Ectodermal cell (in vitro differentiated cells): Measurements from ENCODE around the gene TTC32.
"Not testable (repeated sequence)": the region's sequence is repeated elsewhere in the genome, so short reads cannot be mapped to it uniquely, and the experiment has no call there.

Experiments used
- H3K27ac ChIP-seq: 2 replicates; pipeline ENCODE4 v1.7.0; 2013; ENCODE audit warnings: mild to moderate bottlenecking, low read depth, low read length; ENCODE audit not compliant: insufficient read depth, poor library complexity, severe bottlenecking
- H3K27me3 ChIP-seq: 2 replicates; pipeline ENCODE4 v1.7.0; 2013; ENCODE audit warnings: mild to moderate bottlenecking, low read length; ENCODE audit not compliant: insufficient read depth, control insufficient read depth, poor library complexity, severe bottlenecking
- H3K36me3 ChIP-seq: one replicate; pipeline ENCODE4 v1.7.0; 2013; ENCODE audit warnings: low read length; ENCODE audit not compliant: control insufficient read depth, insufficient read depth
- H3K4me1 ChIP-seq: one replicate; pipeline ENCODE4 v1.7.0; 2013; ENCODE audit warnings: low read length; ENCODE audit not compliant: control insufficient read depth, insufficient read depth
- H3K4me3 ChIP-seq: 2 replicates; pipeline ENCODE4 v1.7.0; 2013; ENCODE audit warnings: low read depth, low read length, control low read depth; ENCODE audit not compliant: insufficient read depth
- H3K9me3 ChIP-seq: 2 replicates; pipeline ENCODE4 v1.7.0; 2013; ENCODE audit warnings: mild to moderate bottlenecking, low read length, moderate library complexity; ENCODE audit not compliant: control insufficient read depth
- WGBS, 2 experiments: methylation state at CpG; one replicate each; pipeline ENCODE4 v1.1.7; 2013; ENCODE audit warnings: missing lambda C conversion rate in 2 of 2; 5-methylcytosine and 5-hydroxymethylcytosine counted together

Gene TTC32

DNA sequence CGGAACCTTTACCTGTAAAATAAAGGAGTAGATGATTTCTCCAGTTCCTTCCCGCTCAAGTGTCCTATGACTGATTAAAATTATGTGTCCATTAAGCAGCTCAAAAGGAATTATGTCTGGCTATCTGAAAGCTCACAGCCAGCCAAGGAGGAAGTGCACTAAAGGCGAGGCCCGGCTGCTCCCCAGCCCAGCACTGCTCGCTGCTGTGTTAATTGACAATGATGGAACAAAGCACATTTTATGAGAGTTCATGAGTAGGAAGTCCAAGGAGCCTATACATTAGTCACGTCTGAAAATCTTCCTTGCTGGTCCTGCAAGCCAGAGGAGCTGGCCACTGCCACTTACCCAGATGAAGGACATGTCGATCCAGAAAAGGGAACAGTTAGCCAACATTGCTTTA lies 14.3 kb downstream of the TTC32 start:
- Histone ChIP-seq H3K9me3 (no peaks in the 10 kb centered on the region), H3K27me3 (no peaks in the 10 kb centered on the region), H3K4me1 (peaks cover 3% of the 10 kb centered on the region), H3K4me3 (no peak overlapping the region), H3K36me3 (no peaks in the 10 kb centered on the region), H3K27ac (no peak overlapping the region)
- 95% methylated on average over 7 of the region's 7 CpGs for WGBS, 2 experiments

DNA sequence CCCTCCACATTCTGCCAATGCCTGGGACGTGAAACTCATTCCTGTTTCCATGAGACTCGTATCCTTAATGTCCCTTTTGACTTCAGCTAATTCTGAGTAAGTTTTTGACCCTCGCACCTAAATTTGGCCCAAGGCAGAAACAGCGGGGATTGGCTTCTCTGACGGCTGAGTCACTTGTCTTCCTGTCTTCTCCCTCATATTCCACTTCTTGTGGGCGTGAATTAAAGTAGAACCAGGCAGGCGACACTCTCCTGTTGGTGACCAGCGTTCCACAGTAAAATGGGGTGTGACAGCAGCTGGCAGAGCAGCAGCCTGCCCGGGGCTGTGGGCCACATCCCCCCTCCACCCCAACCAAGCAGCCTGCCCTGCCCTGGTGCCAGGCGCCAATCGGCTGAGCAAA lies 15.5 kb downstream of the TTC32 start:
- Histone ChIP-seq H3K36me3 (no peaks in the 10 kb centered on the region), H3K27ac (no peak overlapping the region), H3K27me3 (no peaks in the 10 kb centered on the region), H3K4me1 (peaks cover 3% of the 10 kb centered on the region), H3K9me3 (no peaks in the 10 kb centered on the region), H3K4me3 (no peak overlapping the region)
- 83 to 89% methylated on average over 11 of the region's 11 CpGs for WGBS, 2 experiments

DNA sequence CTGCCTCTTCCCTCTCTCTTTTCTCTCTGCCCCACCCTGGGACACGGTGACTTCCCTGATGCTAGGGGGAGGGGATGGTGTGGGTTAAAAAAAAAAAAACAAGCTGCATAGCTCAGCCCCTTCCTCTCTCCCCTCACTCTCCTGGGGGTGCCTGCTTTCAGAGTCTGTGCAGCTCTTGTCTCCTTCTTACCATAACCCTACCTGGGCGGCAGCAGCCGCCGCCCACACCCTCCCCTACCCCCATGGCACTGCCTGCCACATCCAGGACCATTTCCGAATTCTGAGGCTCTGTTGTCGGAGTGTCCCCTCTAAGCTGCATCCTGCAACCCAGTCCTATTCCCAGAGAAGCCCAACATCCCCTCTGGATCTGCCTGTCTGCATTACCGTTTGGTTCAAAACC lies 16.0 kb downstream of the TTC32 start:
- 78 to 80% methylated on average over 6 of the region's 7 CpGs for WGBS, 2 experiments
- peaks cover 3% of the 10 kb centered on the region for H3K4me1 ChIP-seq
- no peak overlapping the region for H3K27ac ChIP-seq
- H3K36me3 ChIP-seq, result no peaks in the 10 kb centered on the region
- H3K27me3 ChIP-seq, result no peaks in the 10 kb centered on the region
- no peak overlapping the region for H3K4me3 ChIP-seq
- no peaks in the 10 kb centered on the region for H3K9me3 ChIP-seq

DNA sequence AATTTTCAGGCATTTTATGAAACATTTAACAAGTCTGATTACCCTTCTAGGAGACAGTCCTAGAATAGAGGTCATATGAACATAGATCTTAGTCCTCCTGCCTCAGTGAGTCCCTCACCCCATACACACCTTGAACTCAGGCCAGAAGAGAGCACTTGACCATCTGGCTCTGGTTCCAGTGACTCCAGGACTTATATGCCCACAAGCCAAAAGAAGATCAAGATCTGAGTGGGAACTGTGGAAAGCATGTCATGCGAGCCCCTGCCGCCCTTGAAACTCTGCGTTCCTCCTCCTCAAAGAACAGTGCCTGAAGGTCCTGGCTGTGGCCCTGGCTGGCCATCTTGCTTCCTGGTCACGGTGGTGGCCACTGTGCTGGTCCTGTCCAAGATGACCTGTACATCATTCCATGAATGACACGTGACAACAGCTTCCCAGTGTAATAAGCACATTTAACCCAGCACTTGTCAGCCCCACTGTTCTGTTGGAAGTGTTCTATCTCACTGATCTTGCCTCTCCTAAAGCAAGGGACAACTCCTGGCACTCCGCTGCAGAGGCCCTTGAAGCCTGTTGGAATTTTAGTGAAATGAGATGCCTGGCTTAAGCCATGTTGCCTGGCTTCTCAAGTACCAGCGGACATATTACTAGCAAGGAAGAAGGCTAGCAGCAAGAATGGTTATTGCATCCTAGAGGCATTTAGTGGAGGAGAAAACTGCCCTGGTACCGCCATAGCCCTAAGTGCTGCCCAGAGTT lies 17.6 kb downstream of the TTC32 start:
- no peaks in the 10 kb centered on the region for H3K9me3 ChIP-seq
- H3K4me3 ChIP-seq, result no peak overlapping the region
- H3K4me1 ChIP-seq, result peaks cover 3% of the 10 kb centered on the region
- no peaks in the 10 kb centered on the region for H3K36me3 ChIP-seq
- H3K27ac ChIP-seq, result no peak overlapping the region
- 92 to 96% methylated on average over 8 of the region's 8 CpGs for WGBS, 2 experiments
- no peaks in the 10 kb centered on the region for H3K27me3 ChIP-seq

DNA sequence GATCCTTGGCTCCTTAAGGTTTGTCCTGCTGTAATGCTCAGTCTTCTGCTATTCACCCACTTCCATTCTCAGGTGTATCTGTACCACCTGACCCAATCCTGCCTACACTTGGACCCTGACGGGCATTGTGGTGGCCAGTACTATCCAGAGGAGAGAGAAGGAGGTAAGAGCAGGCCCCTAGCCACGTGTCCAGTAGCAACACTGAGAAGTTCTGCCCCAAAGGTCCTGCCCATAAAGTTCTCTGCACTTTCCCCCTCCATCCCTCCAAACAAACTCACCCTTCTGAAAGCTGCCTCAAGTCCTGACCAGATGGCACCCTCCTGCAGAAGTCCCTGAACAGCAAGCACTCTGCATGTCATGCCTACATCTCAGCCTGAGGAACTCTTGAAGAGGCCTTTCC lies 18.3 kb downstream of the TTC32 start:
- H3K27ac ChIP-seq, result no peak overlapping the region
- H3K4me3 ChIP-seq, result no peak overlapping the region
- WGBS, 2 experiments, result 60% methylated on average over 2 of the region's 2 CpGs
- no peaks in the 10 kb centered on the region for H3K36me3 ChIP-seq
- no peaks in the 10 kb centered on the region for H3K9me3 ChIP-seq
- peaks cover 3% of the 10 kb centered on the region for H3K4me1 ChIP-seq
- no peaks in the 10 kb centered on the region for H3K27me3 ChIP-seq

DNA sequence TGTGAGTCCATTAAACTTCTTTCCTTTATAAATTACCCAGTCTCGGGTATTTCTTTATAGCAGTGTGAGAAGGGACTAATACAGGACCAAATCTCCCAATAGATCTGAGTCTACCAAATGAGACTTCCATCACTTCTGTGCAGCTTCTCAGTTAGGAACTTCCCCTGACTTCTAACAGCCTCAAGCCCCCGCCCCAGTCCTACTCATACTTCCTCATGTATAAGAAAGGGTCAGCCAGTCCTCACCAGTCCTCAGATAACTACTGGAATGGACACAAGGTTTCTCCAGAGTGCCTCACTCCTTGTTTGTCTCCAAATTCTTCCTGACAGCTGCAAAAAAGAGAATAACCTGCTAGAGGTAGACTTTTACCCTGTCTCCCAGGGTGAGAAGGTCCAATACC lies 19.5 kb downstream of the TTC32 start:
- no peaks in the 10 kb centered on the region for H3K27me3 ChIP-seq
- no peaks in the 10 kb centered on the region for H3K9me3 ChIP-seq
- no peak overlapping the region for H3K27ac ChIP-seq
- 87 to 89% methylated on average over 2 of the region's 2 CpGs for whole genome bisulfite sequencing, 2 experiments
- H3K4me3 ChIP-seq, result no peak overlapping the region
- peaks cover 3% of the 10 kb centered on the region for H3K4me1 ChIP-seq
- no peaks in the 10 kb centered on the region for H3K36me3 ChIP-seq

DNA sequence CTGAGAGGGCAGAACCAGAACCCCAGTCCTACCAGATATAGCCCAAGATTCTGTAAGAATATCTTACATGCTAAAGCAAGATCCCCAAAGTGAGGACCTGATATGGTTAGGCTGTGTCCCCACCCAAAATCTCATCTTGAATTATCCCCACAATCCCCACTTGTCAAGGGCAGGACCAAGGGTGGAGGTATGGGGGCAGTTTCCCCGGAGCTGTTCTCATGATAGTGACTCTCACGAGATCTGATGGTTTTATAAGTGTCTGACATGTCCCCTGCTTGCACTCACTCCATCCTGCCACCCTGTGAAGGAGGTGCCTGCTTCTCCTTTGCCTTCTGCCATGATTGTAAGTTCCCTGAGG lies 19.9 kb downstream of the TTC32 start:
- 74 to 76% methylated on average over 2 of the region's 2 CpGs for WGBS, 2 experiments
- peaks cover 3% of the 10 kb centered on the region for H3K4me1 ChIP-seq
- no peak overlapping the region for H3K27ac ChIP-seq
- no peaks in the 10 kb centered on the region for H3K9me3 ChIP-seq
- H3K4me3 ChIP-seq, result no peak overlapping the region
- H3K36me3 ChIP-seq, result no peaks in the 10 kb centered on the region
- no peaks in the 10 kb centered on the region for H3K27me3 ChIP-seq

DNA sequence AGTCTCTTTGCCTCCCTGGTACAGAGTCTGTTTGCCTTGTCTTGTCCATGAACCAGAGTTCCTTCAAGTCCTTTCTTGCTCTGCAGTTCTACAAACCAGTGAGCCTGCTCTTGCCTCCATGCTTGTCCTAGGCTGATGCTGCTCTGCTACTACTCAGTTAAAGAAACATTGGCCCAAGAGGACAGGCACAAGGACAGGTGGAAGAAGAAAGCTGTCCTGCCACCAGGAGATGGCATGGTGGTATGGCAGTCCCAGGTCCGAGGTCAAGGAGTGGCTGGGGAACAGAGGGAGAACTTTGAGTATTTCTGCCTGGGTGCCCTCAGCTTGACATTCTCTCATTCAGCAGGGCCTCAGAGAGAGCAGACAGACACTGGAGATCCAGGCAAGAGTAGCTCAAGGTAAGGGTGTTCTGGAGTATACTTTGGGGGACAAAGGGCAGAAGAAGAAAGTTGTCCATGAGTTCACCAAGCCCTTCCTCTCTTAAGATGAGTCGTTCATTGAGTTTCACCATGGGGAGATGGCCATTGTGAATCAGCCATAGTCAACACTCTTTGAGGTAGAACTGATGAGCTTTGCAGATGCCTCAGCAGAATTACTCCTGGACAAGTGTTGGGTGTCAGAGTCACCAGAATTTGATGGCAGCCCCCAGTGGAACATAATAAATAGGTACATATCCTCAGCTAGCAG lies 20.4 kb downstream of the TTC32 start:
- Histone ChIP-seq H3K27me3 (no peaks in the 10 kb centered on the region), H3K4me1 (peaks cover 3% of the 10 kb centered on the region), H3K4me3 (no peak overlapping the region), H3K9me3 (no peaks in the 10 kb centered on the region), H3K27ac (no peak overlapping the region), H3K36me3 (no peaks in the 10 kb centered on the region)
- 86 to 91% methylated on average over 2 of the region's 2 CpGs for WGBS, 2 experiments

DNA sequence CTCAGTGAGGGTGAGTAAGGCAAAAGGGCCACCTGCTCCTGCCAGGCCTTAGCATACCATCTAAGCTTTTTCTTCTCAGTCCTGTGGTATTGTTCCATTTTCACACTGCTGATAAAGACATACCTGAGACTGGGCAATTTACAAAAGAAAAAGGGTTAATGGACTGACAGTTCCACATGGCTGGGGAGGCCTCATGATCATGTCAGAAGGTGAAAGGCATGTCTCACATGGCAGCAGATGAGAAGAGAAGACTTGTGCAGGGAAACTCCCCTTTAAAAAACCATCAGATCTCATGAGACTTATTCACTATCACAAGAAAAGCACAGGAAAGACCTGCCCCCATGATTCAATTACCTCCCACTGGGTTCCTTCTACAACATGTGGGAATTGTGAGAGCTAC lies 21.6 kb downstream of the TTC32 start:
- not testable (repeated sequence) for H3K4me3 ChIP-seq, H3K27ac ChIP-seq, H3K36me3 ChIP-seq, H3K4me1 ChIP-seq, H3K27me3 ChIP-seq, H3K9me3 ChIP-seq

DNA sequence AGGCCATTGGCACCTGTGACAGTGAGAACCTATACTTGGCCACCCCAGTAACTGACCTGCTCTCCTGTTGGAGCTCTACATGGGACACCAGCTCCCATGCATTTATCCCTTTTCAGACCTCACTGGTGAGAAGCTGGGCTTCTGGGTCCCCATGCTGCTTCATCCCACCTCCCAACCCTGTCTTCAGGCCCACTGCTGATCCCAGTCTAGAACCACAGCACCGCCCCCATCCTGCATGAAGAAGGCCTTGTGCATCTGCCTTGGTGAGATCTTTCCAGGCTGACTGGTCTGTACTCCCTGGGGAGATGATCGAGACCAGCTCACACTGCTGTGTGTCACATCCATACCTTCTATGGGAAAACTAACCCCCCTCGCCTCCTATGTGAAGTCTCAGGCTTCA lies 22.7 kb downstream of the TTC32 start:
- Histone ChIP-seq H3K27ac (no peak overlapping the region), H3K4me1 (peaks cover 3% of the 10 kb centered on the region), H3K36me3 (no peaks in the 10 kb centered on the region), H3K4me3 (no peak overlapping the region), H3K9me3 (no peaks in the 10 kb centered on the region), H3K27me3 (no peaks in the 10 kb centered on the region)
- 93 to 95% methylated on average over 3 of the region's 3 CpGs for WGBS, 2 experiments
